IPS DF 19.7 (cell line): ENCODE data around the gene BTBD18.
A peak's percentile ranks its signal among the peaks of the same experiment; 100 is the strongest.
"Not testable (repeated sequence)": the region's sequence is repeated elsewhere in the genome, so short reads cannot be mapped to it uniquely, and the experiment has no call there.

Source experiments
- DNase-seq: peaks from one replicate; pipeline ENCODE4 v3.0.0-alpha.2; 2013; ENCODE audit warnings: low read depth, low spot score

The BTBD18 gene

GRCh38 chr11:57729479-57729878, 22.1 kb downstream of the BTBD18 start:
- no peak for DNase-seq

GRCh38 chr11:57728829-57729228, 22.8 kb downstream of the BTBD18 start:
- no peak for DNase-seq

GRCh38 chr11:57727185-57727584, 24.4 kb downstream of the BTBD18 start:
- no peak for DNase-seq

- DNase-seq: not testable (repeated sequence)
These were observed 34.9 kb downstream of the BTBD18 start for GRCh38 chr11:57716726-57717125.

GRCh38 chr11:57713835-57714234, 37.8 kb downstream of the BTBD18 start:
- DNase-seq: no peak

GRCh38 chr11:57712256-57713150, 39.1 kb downstream of the BTBD18 start, which contains the start of gene TMX2:
TMX2 (plus strand) TSS chr11:57712593; CDS start chr11:57712619, 26 bp downstream.
- DNase-seq: peak; percentile 98

- peak; percentile 92 for DNase-seq
These were observed 40.0 kb downstream of the BTBD18 start, which contains the start of gene MED19 for GRCh38 chr11:57711414-57712255. MED19 (minus strand) TSS chr11:57712215; CDS start chr11:57712179, 36 bp downstream.

GRCh38 chr11:57709802-57710367, 41.7 kb downstream of the BTBD18 start:
- DNase-seq: no peak

GRCh38 chr11:57705432-57705831, 46.2 kb downstream of the BTBD18 start:
- DNase-seq: not testable (repeated sequence)

- no peak for DNase-seq
These were observed 46.7 kb downstream of the BTBD18 start for GRCh38 chr11:57704932-57705331.

GRCh38 chr11:57703341-57703740, 48.3 kb downstream of the BTBD18 start:
- DNase-seq: no peak

- no peak for DNase-seq
These were observed 51.2 kb downstream of the BTBD18 start for GRCh38 chr11:57700425-57700824.

- DNase-seq: no peak
These were observed 51.8 kb downstream of the BTBD18 start for GRCh38 chr11:57699813-57700212.

- no peak for DNase-seq
These were observed 52.7 kb downstream of the BTBD18 start for GRCh38 chr11:57698843-57699365.
